B cell (primary cell): ENCODE data around the gene RNF215.

Experiments used
- CTCF ChIP-seq: fragments of 200-600 bp; IDR thresholded peaks from one replicate; pipeline ENCODE4 v1.8.0; 2022; ENCODE audit warnings: antibody characterized with exemption, mild to moderate bottlenecking
- EZH2 ChIP-seq: IDR thresholded peaks from 2 replicates; pipeline ENCODE4 v1.6.1; 2012; ENCODE audit warnings: borderline replicate concordance, low read depth, mild to moderate bottlenecking, moderate library complexity, low read length; ENCODE audit not compliant: insufficient read depth, poor library complexity, severe bottlenecking

GRCh38 chr22:30344447-30345200, 42.6 kb downstream of the RNF215 start:
- TF ChIP-seq CTCF, result no peak
- TF ChIP-seq EZH2, result no peak
